ENCODE data around the gene MAP3K10. TPM values are rescaled to one million over a fixed set of nuclear protein-coding genes. Genes with fewer than 3 reads are reported as not detected.

The MAP3K10 gene
- total RNA-seq, 1 experiment from 2014 or later = 26.9 TPM

GRCh38 chr19:40252395-40252794 lies 61.2 kb downstream of the MAP3K10 start:
- Histone ChIP-seq H3K9me2 (ENCODE audit: insufficient read depth) (no peaks in the 10 kb centered on the region), H3K27me3 (ENCODE audit: insufficient read depth, low read depth) (no peaks in the 10 kb centered on the region), H4K20me1 (ENCODE audit: insufficient read depth) (peaks cover 18% of the 10 kb centered on the region), H3K36me3 (ENCODE audit: low read depth) (peaks cover 11% of the 10 kb centered on the region; the same call in 1 of the 2 replicates), H3K9me3 (ENCODE audit: insufficient read depth, low read depth) (no peaks in the 10 kb centered on the region), H2AFZ (no peak overlapping the region), H3K27ac (no peak overlapping the region), H3K79me2 (ENCODE audit: low read depth) (0 out of 2 replicates have a peak, but pooled peaks cover 21% of the 10 kb centered on the region), H3K4me2 (no peak overlapping the region), H3K4me3 (no peak overlapping the region), H3F3A (ENCODE audit: insufficient read depth, low read depth) (peaks cover 10% of the 10 kb centered on the region; the same call in 1 of the 2 replicates), H3K4me1 (replicated peaks; ENCODE audit: insufficient read depth) (peaks cover 16% of the 10 kb centered on the region)
- CTCF ChIA-PET = no interaction called here
- intact Hi-C loops (cut with micrococcal nuclease; ENCODE audit: unreplicated experiment) = no loop called here
- no TSS peak for BruUV-seq (replicated peaks)
- no peak for TF ChIP-seq EZH2 (IDR thresholded peaks at IDR 0.05; ENCODE audit: low read depth)
- TF ChIP-seq, protein P1, sequence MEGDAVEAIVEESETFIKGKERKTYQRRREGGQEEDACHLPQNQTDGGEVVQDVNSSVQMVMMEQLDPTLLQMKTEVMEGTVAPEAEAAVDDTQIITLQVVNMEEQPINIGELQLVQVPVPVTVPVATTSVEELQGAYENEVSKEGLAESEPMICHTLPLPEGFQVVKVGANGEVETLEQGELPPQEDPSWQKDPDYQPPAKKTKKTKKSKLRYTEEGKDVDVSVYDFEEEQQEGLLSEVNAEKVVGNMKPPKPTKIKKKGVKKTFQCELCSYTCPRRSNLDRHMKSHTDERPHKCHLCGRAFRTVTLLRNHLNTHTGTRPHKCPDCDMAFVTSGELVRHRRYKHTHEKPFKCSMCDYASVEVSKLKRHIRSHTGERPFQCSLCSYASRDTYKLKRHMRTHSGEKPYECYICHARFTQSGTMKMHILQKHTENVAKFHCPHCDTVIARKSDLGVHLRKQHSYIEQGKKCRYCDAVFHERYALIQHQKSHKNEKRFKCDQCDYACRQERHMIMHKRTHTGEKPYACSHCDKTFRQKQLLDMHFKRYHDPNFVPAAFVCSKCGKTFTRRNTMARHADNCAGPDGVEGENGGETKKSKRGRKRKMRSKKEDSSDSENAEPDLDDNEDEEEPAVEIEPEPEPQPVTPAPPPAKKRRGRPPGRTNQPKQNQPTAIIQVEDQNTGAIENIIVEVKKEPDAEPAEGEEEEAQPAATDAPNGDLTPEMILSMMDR (conservative IDR thresholded peaks at IDR 0.05) = no peak
- DNase-seq = no peak
- POLR2A ChIA-PET (ENCODE audit: unreplicated experiment) = no interaction called here

- ChIA-PET POLR2A (ENCODE audit: unreplicated experiment) (no interaction called here), CTCF (interaction anchor here (0.6 kb wide), 2 partner anchors 52 to 116 kb away, joined by 8 to 9 read pairs; no protein-coding TSS in a partner anchor)
- H3K4me2 ChIP-seq = no peak overlapping the region
- H4K20me1 ChIP-seq (ENCODE audit: insufficient read depth) = peaks cover 31% of the 10 kb centered on the region
- H3K4me3 ChIP-seq = no peak overlapping the region
- TF ChIP-seq, protein P1 (conservative IDR thresholded peaks at IDR 0.05) = no peak
- TF ChIP-seq EZH2 (IDR thresholded peaks at IDR 0.05; ENCODE audit: low read depth) = no peak
- H3K4me1 ChIP-seq (replicated peaks; ENCODE audit: insufficient read depth) = peaks cover 21% of the 10 kb centered on the region
- H3K27me3 ChIP-seq (ENCODE audit: insufficient read depth, low read depth) = no peaks in the 10 kb centered on the region
- intact Hi-C loops (cut with micrococcal nuclease; ENCODE audit: unreplicated experiment) = no loop called here
- no peaks in the 10 kb centered on the region for H3K9me2 ChIP-seq (ENCODE audit: insufficient read depth)
- DNase-seq = no peak
- H3K79me2 ChIP-seq (ENCODE audit: low read depth) = peaks cover 27% of the 10 kb centered on the region; the same call in 1 of the 2 replicates
- H3K36me3 ChIP-seq (ENCODE audit: low read depth) = peaks cover 11% of the 10 kb centered on the region; the same call in 1 of the 2 replicates
- no peak overlapping the region for H3K27ac ChIP-seq
- peaks cover 20% of the 10 kb centered on the region; the same call in 1 of the 2 replicates for H3F3A ChIP-seq (ENCODE audit: insufficient read depth, low read depth)
- H2AFZ ChIP-seq = no peak overlapping the region
- BruUV-seq (replicated peaks) = no TSS peak
- no peaks in the 10 kb centered on the region for H3K9me3 ChIP-seq (ENCODE audit: insufficient read depth, low read depth)
These were observed 62.4 kb downstream of the MAP3K10 start for GRCh38 chr19:40253611-40254092.

GRCh38 chr19:40254714-40255418 lies 63.6 kb downstream of the MAP3K10 start:
- no peaks in the 10 kb centered on the region for H3K27me3 ChIP-seq (ENCODE audit: insufficient read depth, low read depth)
- H2AFZ ChIP-seq = no peak overlapping the region
- no peak overlapping the region for H3K27ac ChIP-seq
- BruUV-seq (replicated peaks) = no TSS peak
- POLR2A ChIA-PET (ENCODE audit: unreplicated experiment) = no interaction called here
- H3K4me1 ChIP-seq (replicated peaks; ENCODE audit: insufficient read depth) = peaks cover 21% of the 10 kb centered on the region
- H3K4me2 ChIP-seq = no peak overlapping the region
- H3F3A ChIP-seq (ENCODE audit: insufficient read depth, low read depth) = peaks cover 31% of the 10 kb centered on the region; the same call in 1 of the 2 replicates
- no peak for DNase-seq
- peaks cover 39% of the 10 kb centered on the region for H4K20me1 ChIP-seq (ENCODE audit: insufficient read depth)
- no peaks in the 10 kb centered on the region for H3K9me2 ChIP-seq (ENCODE audit: insufficient read depth)
- no peak overlapping the region for H3K4me3 ChIP-seq
- H3K9me3 ChIP-seq (ENCODE audit: insufficient read depth, low read depth) = no peaks in the 10 kb centered on the region
- CTCF ChIA-PET = no interaction called here
- H3K79me2 ChIP-seq (ENCODE audit: low read depth) = peaks cover 36% of the 10 kb centered on the region
- TF ChIP-seq, protein P1 (conservative IDR thresholded peaks at IDR 0.05) = no peak
- no peak for TF ChIP-seq EZH2 (IDR thresholded peaks at IDR 0.05; ENCODE audit: low read depth)
- intact Hi-C loops (cut with micrococcal nuclease; ENCODE audit: unreplicated experiment) = no loop called here
- peaks cover 11% of the 10 kb centered on the region; the same call in 1 of the 2 replicates for H3K36me3 ChIP-seq (ENCODE audit: low read depth)
